GM12878 (cell line): ENCODE measurements around the gene FYB1. TPM values are rescaled to one million over a fixed set of nuclear protein-coding genes. Genes with fewer than 3 reads are reported as not detected.

ENCODE experiments used
- ATAC-seq: fragments of 200-7000 bp; cut with Tn5 transposase; 3 replicates; pipeline ENCODE4 v1.9.1; 2020; ENCODE audit warnings: mild to moderate bottlenecking, moderate library complexity
- BruUV-seq: library from RNA; stranded (reverse); fragments of 400-500 nt; replicated peaks from 2 replicates; lab custom pipeline; 2021; lab: Mats Ljungman, UMichigan
- CTCF ChIA-PET: fragments of 300-600 bp; sonication (Branson Sonifier 250); formaldehyde crosslinking; extraction: SDS; loops from one replicate; lab custom pipeline; 2021; ENCODE audit warnings: inconsistent platforms; lab: Yijun Ruan, JAX
- POLR2A ChIA-PET: fragments of 350-600 bp; formaldehyde crosslinking; extraction: SDS; loops from one replicate; lab custom pipeline; 2021; ENCODE audit warnings: inconsistent platforms; lab: Charles Lee
- RAD21 ChIA-PET: fragments of 300-600 bp; sonication (Branson Sonifier 250); formaldehyde crosslinking; loops from one replicate; lab custom pipeline; 2023; ENCODE audit warnings: antibody characterized with exemption; ENCODE audit not compliant: unreplicated experiment; lab: Charles Lee
- SMC1A ChIA-PET: fragments of 300-600 bp; sonication (Branson Sonifier 250); formaldehyde crosslinking; loops from one replicate; lab custom pipeline; 2023; ENCODE audit not compliant: unreplicated experiment, uncharacterized antibody; lab: Charles Lee
- DNase-seq: peaks from one replicate; pipeline ENCODE4 v3.0.0-alpha.2; 2011; ENCODE audit warnings: low read depth, low spot score
- FAIRE-seq: peaks from 3 replicates; lab custom pipeline; 2011; peaks lifted over from hg19 to GRCh38; lab: Jason Lieb, UNC
- H2AFZ ChIP-seq: 2 replicates; pipeline ENCODE4 v1.6.0; 2011; ENCODE audit warnings: low read depth, low read length, control low read depth; ENCODE audit not compliant: control insufficient read depth
- H3K27ac ChIP-seq: 2 replicates; pipeline ENCODE4 v1.5.1; 2011; ENCODE audit warnings: control low read depth; ENCODE audit not compliant: control insufficient read depth, insufficient read depth
- H3K27me3 ChIP-seq, 2 experiments: replicated peaks in 1 of 2; 2 replicates each; pipeline versions ENCODE4 v1.6.0 to v1.6.1; 2011; ENCODE audit warnings: low read length in 1 of 2; ENCODE audit not compliant: control insufficient read depth in 2 of 2, insufficient read depth in 2 of 2
- H3K36me3 ChIP-seq, 2 experiments: 2 replicates each; pipeline ENCODE4 v1.5.1; 2011; ENCODE audit warnings: low read length in 1 of 2; ENCODE audit not compliant: control insufficient read depth in 2 of 2, insufficient read depth in 2 of 2
- H3K4me1 ChIP-seq: 2 replicates; pipeline ENCODE4 v1.6.1; 2011; ENCODE audit warnings: mild to moderate bottlenecking, low read length, moderate library complexity, mixed read lengths; ENCODE audit not compliant: control insufficient read depth, insufficient read depth
- H3K4me2 ChIP-seq: 2 replicates; pipeline ENCODE4 v1.6.0; 2011; ENCODE audit warnings: control low read depth; ENCODE audit not compliant: control insufficient read depth, insufficient read depth
- H3K4me3 ChIP-seq: fragments of 200-600 bp; sonication (generic); 2 replicates; pipeline ENCODE4 v1.5.1; 2016
- H3K79me2 ChIP-seq: 2 replicates; pipeline ENCODE4 v1.6.0; 2011; ENCODE audit warnings: low read length; ENCODE audit not compliant: control insufficient read depth, insufficient read depth
- H3K9ac ChIP-seq: 2 replicates; pipeline ENCODE4 v1.8.0; 2011; ENCODE audit warnings: low read length, control low read depth, mixed read lengths; ENCODE audit not compliant: control insufficient read depth, insufficient read depth
- H3K9me3 ChIP-seq: replicated peaks from 3 replicates; pipeline ENCODE4 v1.5.1; 2011; ENCODE audit warnings: mild to moderate bottlenecking, low read length; ENCODE audit not compliant: control insufficient read depth, insufficient read depth
- H4K20me1 ChIP-seq: 2 replicates; pipeline ENCODE4 v1.6.0; 2011; ENCODE audit not compliant: control insufficient read depth, insufficient read depth
- DPF2 ChIP-seq: fragments of 450-650 bp; IDR thresholded peaks from 2 replicates; pipeline ENCODE4 v1.6.1; 2017; ENCODE audit warnings: mild to moderate bottlenecking
- E4F1 ChIP-seq: fragments of 450-650 bp; IDR thresholded peaks from 2 replicates; pipeline ENCODE4 v1.6.1; 2018; ENCODE audit warnings: borderline replicate concordance, mild to moderate bottlenecking; ENCODE audit not compliant: partially characterized antibody
- ETV6 ChIP-seq, 2 experiments: fragments of 450-650 bp in 1 of 2; IDR thresholded peaks in 1 of 2; conservative IDR thresholded peaks in 1 of 2; 2 replicates each; pipeline ENCODE4 v1.6.1; 2014; ENCODE audit warnings: antibody characterized with exemption in 1 of 2, borderline replicate concordance in 1 of 2, low read depth in 1 of 2, mild to moderate bottlenecking in 1 of 2, moderate library complexity in 1 of 2
- HDAC2 ChIP-seq: fragments of 200-600 bp; sonication (generic); IDR thresholded peaks from 2 replicates; pipeline ENCODE4 v1.6.1; 2017
- MTA3 ChIP-seq: IDR thresholded peaks from 2 replicates; pipeline ENCODE4 v1.6.1; 2012; ENCODE audit warnings: low read length, inconsistent platforms, borderline replicate concordance
- NR2C1 ChIP-seq: fragments of 450-650 bp; IDR thresholded peaks from 2 replicates; pipeline ENCODE4 v1.6.1; 2017; ENCODE audit warnings: antibody characterized with exemption, mild to moderate bottlenecking, moderate library complexity
- PAX5 ChIP-seq: IDR thresholded peaks from 2 replicates; pipeline ENCODE4 v1.6.1; 2011; ENCODE audit warnings: low read depth, low read length, borderline replicate concordance
- STAT3 ChIP-seq: IDR thresholded peaks from 2 replicates; pipeline ENCODE4 v1.6.1; 2011; ENCODE audit warnings: low read depth, low read length, improper control_type of control experiment
- ZBED1 ChIP-seq: IDR thresholded peaks from 2 replicates; pipeline ENCODE4 v1.6.1; 2016; ENCODE audit warnings: borderline replicate concordance
- ZNF592 ChIP-seq: fragments of 450-650 bp; IDR thresholded peaks from 2 replicates; pipeline ENCODE4 v1.6.1; 2017; ENCODE audit warnings: mild to moderate bottlenecking, moderate library complexity
- WGBS: methylation state at CpG from one replicate; pipeline ENCODE4 v1.1.6; 2016; ENCODE audit warnings: low lambda C conversion rate; ENCODE audit not compliant: insufficient replicate concordance, insufficient coverage; ENCODE audit errors: missing lambda C conversion rate; 5-methylcytosine and 5-hydroxymethylcytosine counted together
- in situ Hi-C: fragments of 300-500 bp; cut with MboI; formaldehyde crosslinking; loops from 9 replicates; pipeline ENCODE4 v1.14.3; 2018; ENCODE audit warnings: mixed read lengths
- intact Hi-C: fragments of 100-400 bp; cut with micrococcal nuclease; formaldehyde crosslinking; loops from one replicate; pipeline ENCODE4 v1.14.2; 2022; ENCODE audit not compliant: unreplicated experiment
- polyA plus RNA-seq, 11 experiments: library from polyadenylated mRNA; depleted of rRNA in 4 of 11; unstranded in 6 of 11; stranded (reverse) in 5 of 11; fragments of >200 nt; fragmentation: Nextera tagmentation in 4 of 11; fragmentation: Illumina TruSeq in 1 of 11; extraction: Ambion mirVana in 4 of 11; extraction: Trizol in 1 of 11; gene quantifications; 1 replicate in 1 of 11; 2 replicates in 10 of 11; pipeline versions ENCODE4 v1.2.1 to v1.2.3, GENCODE V29; 2011 to 2016; ENCODE audit warnings: inconsistent platforms in 2 of 11, missing spikeins in 2 of 11, low read depth in 1 of 11
- total RNA-seq, 4 experiments: library from RNA; depleted of rRNA in 3 of 4; stranded (reverse); fragments of >200 nt in 3 of 4; fragmentation: Illumina TruSeq in 1 of 4; extraction: Trizol in 1 of 4; gene quantifications; 2 replicates each; pipeline versions ENCODE4 v1.2.1 to v1.2.3, GENCODE V29; 2013 to 2021

The FYB1 gene
- total and polyA plus RNA-seq, 10 of the 15 experiments (the other 5 are each of a cell fraction or from before 2014, with no cell fraction given), result 0.06 to 4.3 (median 0.25) TPM; not detected in 2

- Histone ChIP-seq H3K36me3 (no peaks in the 10 kb centered on the region), H3K4me3 (no peak overlapping the region), H2AFZ (no peak overlapping the region), H4K20me1 (no peaks in the 10 kb centered on the region), H3K4me2 (no peak overlapping the region), H3K79me2 (no peaks in the 10 kb centered on the region), H3K4me1 (no peaks in the 10 kb centered on the region), H3K27me3 (no peaks in the 10 kb centered on the region), H3K27ac (no peak overlapping the region), H3K9me3 (no peaks in the 10 kb centered on the region), H3K9ac (no peak overlapping the region)
- ATAC-seq (no peak), DNase-seq (no peak), FAIRE-seq (no peak)
- intact Hi-C loops (no loop called here), in situ Hi-C loops (no loop called here)
- 41% methylated on average over 7 of the region's 7 CpGs for WGBS
- TF ChIP-seq E4F1, result no peak
- no peak for TF ChIP-seq NR2C1
- POLR2A ChIA-PET, result no interaction called here
- no TSS peak for BruUV-seq
- CTCF ChIA-PET, result no interaction called here
- SMC1A ChIA-PET, result interaction anchor here (1.0 to 1.3 kb wide), 2 partner anchors 11 to 182 kb away, joined by 3 to 4 read pairs; no protein-coding TSS in a partner anchor
- RAD21 ChIA-PET, result no interaction called here
These were observed 118.4 kb downstream of the FYB1 start for GRCh38 chr5:39100851-39101396.

GRCh38 chr5:39100301-39100850 lies 119.0 kb downstream of the FYB1 start:
- no peak for ATAC-seq
- Histone ChIP-seq H3K4me3 (no peak overlapping the region), H4K20me1 (no peaks in the 10 kb centered on the region), H3K79me2 (no peaks in the 10 kb centered on the region), H3K27ac (no peak overlapping the region), H3K9ac (no peak overlapping the region), H3K27me3 (no peaks in the 10 kb centered on the region), H3K9me3 (no peaks in the 10 kb centered on the region), H2AFZ (no peak overlapping the region), H3K4me1 (no peaks in the 10 kb centered on the region), H3K36me3 (no peaks in the 10 kb centered on the region), H3K4me2 (no peak overlapping the region)
- BruUV-seq, result no TSS peak
- in situ Hi-C loops (no loop called here), intact Hi-C loops (no loop called here)
- ChIA-PET SMC1A (interaction anchor here (1.0 to 1.3 kb wide), 2 partner anchors 12 to 183 kb away, joined by 3 to 4 read pairs; no protein-coding TSS in a partner anchor), CTCF (interaction anchor here (1.0 to 1.6 kb wide), 2 partner anchors 10 to 13 kb away, joined by 3 to 4 read pairs; no protein-coding TSS in a partner anchor), RAD21 (no interaction called here), POLR2A (no interaction called here)
- DNase-seq, result no peak
- no peak for FAIRE-seq
- WGBS, result 40% methylated on average over 6 of the region's 6 CpGs
- TF ChIP-seq MTA3 (no peak), STAT3 (no peak), ZNF592 (no peak), ETV6 (conservative IDR thresholded peaks at IDR 0.05 in 1 of 2, IDR thresholded peaks at IDR 0.05 in 1 of 2; ENCODE audit: borderline replicate concordance in 1 of 2, low read depth in 1 of 2) (no peak), DPF2 (no peak), ZBED1 (no peak), HDAC2 (no peak), PAX5 (no peak)
